OCI-LY7 (cell line): Measurements from ENCODE around the gene IQGAP2.

ENCODE experiments used
- EZH2phosphoT487 ChIP-seq: fragments of 200-600 bp; sonication (generic); IDR thresholded peaks from 2 replicates; pipeline ENCODE4 v1.6.1; 2018; ENCODE audit warnings: low read depth, borderline replicate concordance, mild to moderate bottlenecking, mixed run types, antibody characterized with exemption, low read length, moderate library complexity, mixed read lengths
- TF ChIP-seq, protein P1 (sequence below): fragments of 200-600 bp; sonication (generic); conservative IDR thresholded peaks from 2 replicates; pipeline ENCODE4 v1.5.1; 2014; ENCODE audit warnings: mild to moderate bottlenecking, antibody characterized with exemption, low read length, moderate library complexity, mixed read lengths

DNA sequence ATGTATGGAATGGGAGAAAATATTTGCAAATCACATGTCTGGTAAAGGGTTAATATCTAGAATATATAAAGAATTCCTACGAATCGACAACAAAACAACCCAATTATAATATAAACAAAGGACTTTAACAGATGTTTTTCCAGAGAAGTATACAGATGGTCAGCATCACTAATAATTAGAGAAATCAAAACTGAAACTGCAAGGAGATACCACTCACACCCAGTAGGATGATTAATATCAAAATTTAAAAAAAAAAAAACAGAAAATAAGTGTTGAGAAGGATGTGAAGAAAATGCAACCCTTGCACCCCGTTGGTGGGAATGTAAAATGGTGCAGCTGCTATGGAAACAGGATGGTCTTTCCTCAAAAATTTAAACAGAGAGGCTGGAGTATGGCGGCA is 278.2 kb downstream of the IQGAP2 start:
- TF ChIP-seq, protein P1, sequence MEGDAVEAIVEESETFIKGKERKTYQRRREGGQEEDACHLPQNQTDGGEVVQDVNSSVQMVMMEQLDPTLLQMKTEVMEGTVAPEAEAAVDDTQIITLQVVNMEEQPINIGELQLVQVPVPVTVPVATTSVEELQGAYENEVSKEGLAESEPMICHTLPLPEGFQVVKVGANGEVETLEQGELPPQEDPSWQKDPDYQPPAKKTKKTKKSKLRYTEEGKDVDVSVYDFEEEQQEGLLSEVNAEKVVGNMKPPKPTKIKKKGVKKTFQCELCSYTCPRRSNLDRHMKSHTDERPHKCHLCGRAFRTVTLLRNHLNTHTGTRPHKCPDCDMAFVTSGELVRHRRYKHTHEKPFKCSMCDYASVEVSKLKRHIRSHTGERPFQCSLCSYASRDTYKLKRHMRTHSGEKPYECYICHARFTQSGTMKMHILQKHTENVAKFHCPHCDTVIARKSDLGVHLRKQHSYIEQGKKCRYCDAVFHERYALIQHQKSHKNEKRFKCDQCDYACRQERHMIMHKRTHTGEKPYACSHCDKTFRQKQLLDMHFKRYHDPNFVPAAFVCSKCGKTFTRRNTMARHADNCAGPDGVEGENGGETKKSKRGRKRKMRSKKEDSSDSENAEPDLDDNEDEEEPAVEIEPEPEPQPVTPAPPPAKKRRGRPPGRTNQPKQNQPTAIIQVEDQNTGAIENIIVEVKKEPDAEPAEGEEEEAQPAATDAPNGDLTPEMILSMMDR: no peak
- no peak for TF ChIP-seq EZH2phosphoT487
